ENCODE measurements around the gene HPN.

GRCh38 chr19:35106898-35107541 is 65.5 kb downstream of the HPN start:
- no peak for TF ChIP-seq CTCF (IDR thresholded peaks at IDR 0.05; ENCODE audit: insufficient read depth, low read length, poor library complexity, severe bottlenecking)
- no peak for TF ChIP-seq EZH2phosphoT487 (conservative IDR thresholded peaks at IDR 0.05; ENCODE audit: low read length)

All from SU-DHL-6 (cell line).